OCI-LY7 (cell line): ENCODE measurements around the gene TMEM258. TPM values are rescaled to one million over a fixed set of nuclear protein-coding genes. Genes with fewer than 3 reads are reported as not detected.

Source experiments
- BruUV-seq: library from RNA; stranded (reverse); fragments of 400-500 nt; replicated peaks from 2 replicates; lab custom pipeline; 2021; lab: Mats Ljungman, UMichigan
- CTCF ChIA-PET: fragments of 300-600 bp; sonication (Branson Sonifier 250); formaldehyde crosslinking; loops from one replicate; lab custom pipeline; 2022; ENCODE audit warnings: antibody characterized with exemption; ENCODE audit not compliant: unreplicated experiment; lab: Charles Lee
- POLR2A ChIA-PET: fragments of 300-600 bp; sonication (Branson Sonifier 250); formaldehyde crosslinking; loops from one replicate; lab custom pipeline; 2022; ENCODE audit warnings: antibody characterized with exemption; lab: Charles Lee
- DNase-seq: peaks from one replicate; pipeline ENCODE4 v3.0.0-alpha.2; 2015; ENCODE audit warnings: low spot score
- H2AFZ ChIP-seq: fragments of 200-600 bp; sonication (generic), shearing (Covaris generic); 2 replicates; pipeline ENCODE4 v1.6.1; 2014; ENCODE audit warnings: mild to moderate bottlenecking, antibody characterized with exemption, low read length, moderate library complexity
- H3K27ac ChIP-seq: fragments of 200-600 bp; sonication (generic); 2 replicates; pipeline ENCODE4 v1.5.1; 2014; ENCODE audit warnings: mixed run types, low read depth, mild to moderate bottlenecking, moderate library complexity, low read length, inconsistent platforms; ENCODE audit not compliant: poor library complexity, severe bottlenecking
- H3K36me3 ChIP-seq: fragments of 200-600 bp; sonication (generic); 2 replicates; pipeline ENCODE4 v1.6.1; 2014; ENCODE audit warnings: mild to moderate bottlenecking, antibody characterized with exemption, low read length, moderate library complexity, mixed read lengths; ENCODE audit not compliant: insufficient read depth
- H3K4me1 ChIP-seq: fragments of 200-600 bp; sonication (generic); 2 replicates; pipeline ENCODE4 v1.5.1; 2014; ENCODE audit warnings: mild to moderate bottlenecking, low read length; ENCODE audit not compliant: insufficient read depth, poor library complexity, severe bottlenecking
- H3K4me2 ChIP-seq: fragments of 200-600 bp; sonication (generic); 2 replicates; pipeline ENCODE4 v1.6.1; 2014; ENCODE audit warnings: mild to moderate bottlenecking, low read length
- H3K4me3 ChIP-seq: fragments of 200-600 bp; sonication (generic); 2 replicates; pipeline ENCODE4 v1.5.1; 2014; ENCODE audit warnings: mild to moderate bottlenecking, low read depth, low read length; ENCODE audit not compliant: poor library complexity, severe bottlenecking
- H3K79me2 ChIP-seq: fragments of 200-600 bp; sonication (generic); 2 replicates; pipeline ENCODE4 v1.6.1; 2016; ENCODE audit warnings: low read depth, mild to moderate bottlenecking, low read length, moderate library complexity, mixed read lengths; ENCODE audit not compliant: insufficient read depth
- H3K9me2 ChIP-seq: fragments of 200-600 bp; sonication (generic); 2 replicates; pipeline ENCODE4 v1.6.1; 2016; ENCODE audit warnings: mild to moderate bottlenecking, low read length, mixed read lengths; ENCODE audit not compliant: insufficient read depth
- H3K9me3 ChIP-seq: fragments of 200-600 bp; sonication (generic); 2 replicates; pipeline ENCODE4 v1.6.1; 2014; ENCODE audit warnings: mild to moderate bottlenecking, mixed run types, low read length, mixed read lengths
- H4K20me1 ChIP-seq: fragments of 200-600 bp; sonication (generic); 2 replicates; pipeline ENCODE4 v1.6.1; 2014; ENCODE audit warnings: mild to moderate bottlenecking, antibody characterized with exemption, low read length, moderate library complexity, mixed read lengths; ENCODE audit not compliant: insufficient read depth
- EZH2phosphoT487 ChIP-seq: fragments of 200-600 bp; sonication (generic); IDR thresholded peaks from 2 replicates; pipeline ENCODE4 v1.6.1; 2018; ENCODE audit warnings: low read depth, borderline replicate concordance, mild to moderate bottlenecking, mixed run types, antibody characterized with exemption, low read length, moderate library complexity, mixed read lengths
- intact Hi-C: fragments of 100-400 bp; cut with micrococcal nuclease; formaldehyde crosslinking; loops from one replicate; pipeline ENCODE4 v1.10.0; 2022; ENCODE audit not compliant: unreplicated experiment
- total RNA-seq, 2 experiments: library from RNA; depleted of rRNA in 1 of 2; stranded (reverse); fragments of >200 nt in 1 of 2; shearing (Covaris generic) in 1 of 2; gene quantifications; 2 replicates each; pipeline ENCODE4 v1.2.3, GENCODE V29; 2014 to 2022
- TF ChIP-seq, protein P1 (sequence below): fragments of 200-600 bp; sonication (generic); conservative IDR thresholded peaks from 2 replicates; pipeline ENCODE4 v1.5.1; 2014; ENCODE audit warnings: mild to moderate bottlenecking, antibody characterized with exemption, low read length, moderate library complexity, mixed read lengths

TMEM258 gene
- total RNA-seq, 2 experiments from 2014 or later, result 174 TPM

DNA sequence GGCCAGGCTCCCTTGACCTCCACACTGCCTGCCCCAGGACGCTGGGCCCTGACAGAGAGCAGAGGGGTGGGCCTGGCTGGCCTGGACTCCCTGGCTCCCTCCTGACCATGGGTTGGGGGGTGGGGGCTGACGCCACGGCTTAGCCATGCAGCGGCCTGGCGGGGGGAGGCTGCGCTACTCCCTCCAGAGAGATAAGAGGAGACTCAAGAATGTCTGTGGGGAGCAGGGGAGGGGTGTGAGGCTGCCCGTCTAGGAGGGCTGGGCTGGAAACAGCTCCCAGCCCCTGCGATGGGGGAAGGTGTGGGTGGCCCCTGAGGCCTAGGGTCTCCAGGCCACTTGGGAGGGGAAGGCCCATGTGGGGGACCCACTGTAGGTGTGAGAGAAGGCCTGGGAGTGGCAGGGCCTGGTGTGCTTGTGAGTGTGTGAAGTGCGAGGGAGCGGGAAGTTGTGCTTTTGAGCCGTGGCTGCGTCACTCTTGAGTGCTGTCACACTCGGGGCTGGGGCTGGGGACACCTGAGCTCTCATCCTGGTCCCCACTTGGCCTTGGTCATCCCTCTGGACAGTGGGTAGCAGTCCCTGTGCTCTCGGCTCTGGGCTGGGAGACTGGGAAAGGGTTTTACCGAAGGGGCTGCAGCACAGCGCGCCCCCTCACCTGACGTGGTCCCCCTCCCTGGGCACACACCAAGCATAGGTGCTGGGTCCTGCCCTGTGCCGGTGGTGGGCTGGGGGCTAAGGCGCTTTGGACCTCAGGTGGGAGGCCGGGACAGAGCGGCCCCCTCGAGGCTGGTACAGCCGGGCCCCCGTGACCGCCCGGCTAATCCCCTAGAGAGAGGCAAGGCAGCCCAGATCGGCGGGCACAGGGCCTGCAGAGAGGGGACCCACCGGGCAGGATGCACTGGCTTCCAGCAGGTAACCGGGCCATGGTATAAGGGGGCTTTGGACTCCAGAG is 37.6 kb downstream of the TMEM258 start:
- H3K27ac ChIP-seq, result no peak overlapping the region

DNA sequence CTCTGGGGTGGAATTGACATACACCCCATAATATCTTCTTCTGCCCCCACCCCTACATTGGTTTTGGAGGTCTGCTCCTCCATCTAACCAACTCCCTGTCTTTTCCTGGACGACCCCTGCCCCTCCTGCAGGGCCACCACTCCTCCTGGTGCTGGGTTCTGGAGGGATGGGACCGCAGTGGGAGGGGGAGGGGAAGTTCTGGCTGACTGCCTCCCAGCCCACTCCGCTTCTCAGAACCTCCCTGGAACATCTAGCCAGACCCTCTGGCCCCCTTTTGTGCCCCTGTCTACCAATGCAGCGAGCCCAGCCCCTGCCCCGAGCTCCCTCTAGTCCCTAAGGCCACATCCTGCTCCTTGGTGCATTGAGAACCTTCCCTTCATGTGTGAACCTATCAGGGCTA is 38.7 kb downstream of the TMEM258 start:
- Histone ChIP-seq H3K36me3 (no peaks in the 10 kb centered on the region), H4K20me1 (no peaks in the 10 kb centered on the region), H3K79me2 (no peaks in the 10 kb centered on the region), H3K27ac (no peak overlapping the region), H3K9me3 (no peaks in the 10 kb centered on the region), H2AFZ (no peak overlapping the region), H3K4me1 (peaks cover 10% of the 10 kb centered on the region), H3K4me3 (no peak overlapping the region), H3K4me2 (no peak overlapping the region), H3K9me2 (no peaks in the 10 kb centered on the region)
- ChIA-PET CTCF (interaction anchor here (0.6 kb wide), 1 partner anchor 20 kb away, joined by 15 read pairs; no protein-coding TSS in a partner anchor), POLR2A (no interaction called here)
- intact Hi-C loops, result no loop called here
- no peak for TF ChIP-seq EZH2phosphoT487
- TF ChIP-seq, protein P1, sequence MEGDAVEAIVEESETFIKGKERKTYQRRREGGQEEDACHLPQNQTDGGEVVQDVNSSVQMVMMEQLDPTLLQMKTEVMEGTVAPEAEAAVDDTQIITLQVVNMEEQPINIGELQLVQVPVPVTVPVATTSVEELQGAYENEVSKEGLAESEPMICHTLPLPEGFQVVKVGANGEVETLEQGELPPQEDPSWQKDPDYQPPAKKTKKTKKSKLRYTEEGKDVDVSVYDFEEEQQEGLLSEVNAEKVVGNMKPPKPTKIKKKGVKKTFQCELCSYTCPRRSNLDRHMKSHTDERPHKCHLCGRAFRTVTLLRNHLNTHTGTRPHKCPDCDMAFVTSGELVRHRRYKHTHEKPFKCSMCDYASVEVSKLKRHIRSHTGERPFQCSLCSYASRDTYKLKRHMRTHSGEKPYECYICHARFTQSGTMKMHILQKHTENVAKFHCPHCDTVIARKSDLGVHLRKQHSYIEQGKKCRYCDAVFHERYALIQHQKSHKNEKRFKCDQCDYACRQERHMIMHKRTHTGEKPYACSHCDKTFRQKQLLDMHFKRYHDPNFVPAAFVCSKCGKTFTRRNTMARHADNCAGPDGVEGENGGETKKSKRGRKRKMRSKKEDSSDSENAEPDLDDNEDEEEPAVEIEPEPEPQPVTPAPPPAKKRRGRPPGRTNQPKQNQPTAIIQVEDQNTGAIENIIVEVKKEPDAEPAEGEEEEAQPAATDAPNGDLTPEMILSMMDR, result no peak
- no TSS peak for BruUV-seq
- DNase-seq, result no peak

More for the DNA sequence above, 37.6 kb downstream of the TMEM258 start:
- Histone ChIP-seq H3K36me3 (no peaks in the 10 kb centered on the region), H3K4me3 (no peak overlapping the region), H3K9me3 (no peaks in the 10 kb centered on the region), H3K9me2 (no peaks in the 10 kb centered on the region), H2AFZ (no peak overlapping the region), H4K20me1 (no peaks in the 10 kb centered on the region), H3K79me2 (no peaks in the 10 kb centered on the region), H3K4me2 (no peak overlapping the region), H3K4me1 (peaks cover 10% of the 10 kb centered on the region)
- no peak for DNase-seq
- POLR2A ChIA-PET, result no interaction called here
- BruUV-seq, result no TSS peak
- intact Hi-C loops, result no loop called here
- CTCF ChIA-PET, result no interaction called here
- TF ChIP-seq, protein P1, result no peak
- TF ChIP-seq EZH2phosphoT487, result no peak
